Measurements from ENCODE around the gene CTDSP1. TPM values are rescaled to one million over a fixed set of nuclear protein-coding genes. Genes with fewer than 3 reads are reported as not detected.

Gene CTDSP1
- total and polyA plus RNA-seq, 11 donors = 67.4 to 121 (median 93.8) TPM

GRCh38 chr2:218402911-218403411 lies 3.3 kb downstream of the CTDSP1 start:
- Histone ChIP-seq H3K4me3 (no peak overlapping the region), H3K4me1 (peaks cover 12 to 75% (median 58%) of the 10 kb centered on the region in 12 donors), H3K27me3 (no peaks in the 10 kb centered on the region), H3K27ac (peak overlapping the region in 3 of 12 donors; percentile 43 to 99 (median 99)), H3K9me3 (no peaks in the 10 kb centered on the region), H3K36me3 (peaks cover 3 to 45% (median 40%) of the 10 kb centered on the region in 9 donors)
- 74 to 87% (median 83%) methylated on average over 12 to 26 of the region's 26 CpGs for WGBS, 4 donors
- ATAC-seq (no peak), DNase-seq (peak in 2 of 5 donors; percentile 34 to 62)
- TF ChIP-seq, protein P1, sequence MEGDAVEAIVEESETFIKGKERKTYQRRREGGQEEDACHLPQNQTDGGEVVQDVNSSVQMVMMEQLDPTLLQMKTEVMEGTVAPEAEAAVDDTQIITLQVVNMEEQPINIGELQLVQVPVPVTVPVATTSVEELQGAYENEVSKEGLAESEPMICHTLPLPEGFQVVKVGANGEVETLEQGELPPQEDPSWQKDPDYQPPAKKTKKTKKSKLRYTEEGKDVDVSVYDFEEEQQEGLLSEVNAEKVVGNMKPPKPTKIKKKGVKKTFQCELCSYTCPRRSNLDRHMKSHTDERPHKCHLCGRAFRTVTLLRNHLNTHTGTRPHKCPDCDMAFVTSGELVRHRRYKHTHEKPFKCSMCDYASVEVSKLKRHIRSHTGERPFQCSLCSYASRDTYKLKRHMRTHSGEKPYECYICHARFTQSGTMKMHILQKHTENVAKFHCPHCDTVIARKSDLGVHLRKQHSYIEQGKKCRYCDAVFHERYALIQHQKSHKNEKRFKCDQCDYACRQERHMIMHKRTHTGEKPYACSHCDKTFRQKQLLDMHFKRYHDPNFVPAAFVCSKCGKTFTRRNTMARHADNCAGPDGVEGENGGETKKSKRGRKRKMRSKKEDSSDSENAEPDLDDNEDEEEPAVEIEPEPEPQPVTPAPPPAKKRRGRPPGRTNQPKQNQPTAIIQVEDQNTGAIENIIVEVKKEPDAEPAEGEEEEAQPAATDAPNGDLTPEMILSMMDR (IDR thresholded peaks at IDR 0.05) = no peak
- no peak for TF ChIP-seq POLR2A (IDR thresholded peaks at IDR 0.05)
- intact Hi-C loops (cut with DNase I) = loop anchor here in 5 of 10 donors (10.0 kb wide), 2 partner anchors 162 to 252 kb away; partner anchors contain the start of genes BCS1L (in 4 of the 5), ZNF142 (in 4 of the 5), CNOT9 (in 1 of the 5) and USP37 (in 1 of the 5)

GRCh38 chr2:218403810-218404209 lies 4.1 kb downstream of the CTDSP1 start:
- intact Hi-C loops (cut with DNase I) = loop anchor here in 5 of 10 donors (10.0 kb wide), 2 partner anchors 161 to 251 kb away; partner anchors contain the start of genes BCS1L (in 4 of the 5), ZNF142 (in 4 of the 5), CNOT9 (in 1 of the 5) and USP37 (in 1 of the 5)
- DNase-seq (no peak), ATAC-seq (no peak)
- Histone ChIP-seq H3K27ac (no peak overlapping the region), H3K9me3 (no peaks in the 10 kb centered on the region), H3K27me3 (no peaks in the 10 kb centered on the region), H3K4me3 (no peak overlapping the region), H3K36me3 (peaks cover 3 to 45% (median 40%) of the 10 kb centered on the region in 9 donors), H3K4me1 (peaks cover 12 to 69% (median 54%) of the 10 kb centered on the region in 12 donors)
- WGBS, 4 donors = 79 to 83% (median 81%) methylated on average over 7 of the region's 7 CpGs
- TF ChIP-seq POLR2A (IDR thresholded peaks at IDR 0.05) = no peak
- TF ChIP-seq, protein P1 (IDR thresholded peaks at IDR 0.05) = no peak

DNA sequence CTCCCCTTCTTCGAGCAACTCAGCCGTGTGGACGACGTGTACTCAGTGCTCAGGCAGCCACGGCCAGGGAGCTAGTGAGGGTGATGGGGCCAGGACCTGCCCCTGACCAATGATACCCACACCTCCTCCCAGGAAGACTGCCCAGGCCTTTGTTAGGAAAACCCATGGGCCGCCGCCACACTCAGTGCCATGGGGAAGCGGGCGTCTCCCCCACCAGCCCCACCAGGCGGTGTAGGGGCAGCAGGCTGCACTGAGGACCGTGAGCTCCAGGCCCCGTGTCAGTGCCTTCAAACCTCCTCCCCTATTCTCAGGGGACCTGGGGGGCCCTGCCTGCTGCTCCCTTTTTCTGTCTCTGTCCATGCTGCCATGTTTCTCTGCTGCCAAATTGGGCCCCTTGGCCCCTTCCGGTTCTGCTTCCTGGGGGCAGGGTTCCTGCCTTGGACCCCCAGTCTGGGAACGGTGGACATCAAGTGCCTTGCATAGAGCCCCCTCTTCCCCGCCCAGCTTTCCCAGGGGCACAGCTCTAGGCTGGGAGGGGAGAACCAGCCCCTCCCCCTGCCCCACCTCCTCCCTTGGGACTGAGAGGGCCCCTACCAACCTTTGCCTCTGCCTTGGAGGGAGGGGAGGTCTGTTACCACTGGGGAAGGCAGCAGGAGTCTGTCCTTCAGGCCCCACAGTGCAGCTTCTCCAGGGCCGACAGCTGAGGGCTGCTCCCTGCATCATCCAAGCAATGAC lies 4.8 kb downstream of the CTDSP1 start:
- H3K27me3 ChIP-seq = no peaks in the 10 kb centered on the region
- ATAC-seq (no peak), DNase-seq (no peak)
- H3K9me3 ChIP-seq = no peaks in the 10 kb centered on the region
- intact Hi-C loops (cut with DNase I) = loop anchor here in 8 of 10 donors (5.0 to 10.0 kb wide), 8 partner anchors 58 to 268 kb away; partner anchors contain the start of genes BCS1L (in 5 of the 8), ZNF142 (in 5 of the 8), CNOT9 (in 2 of the 8) and USP37 (in 2 of the 8)
- no peak overlapping the region for H3K4me3 ChIP-seq
- H3K27ac ChIP-seq = peak overlapping the region in 11 of 12 donors; percentile 82 to 96 (median 93)
- H3K4me1 ChIP-seq = peaks cover 12 to 66% (median 52%) of the 10 kb centered on the region in 12 donors
- H3K36me3 ChIP-seq = peaks cover 3 to 45% (median 40%) of the 10 kb centered on the region in 9 donors
- WGBS, 4 donors = 61 to 70% (median 65%) methylated on average over 10 to 16 of the region's 16 CpGs
- TF ChIP-seq, protein P1 (IDR thresholded peaks at IDR 0.05) = no peak
- no peak for TF ChIP-seq POLR2A (IDR thresholded peaks at IDR 0.05)

All from heart left ventricle (tissue), 16 donors.